Lower leg skin (tissue), 3 donors: ENCODE data around the gene KRTAP5-10.
"Not testable (repeated sequence)": the region's sequence is repeated elsewhere in the genome, so short reads cannot be mapped to it uniquely, and the experiment has no call there.

Experiments
- POLR2A ChIP-seq, 2 donors: fragments of 450-650 bp; IDR thresholded peaks; one replicate each; pipeline ENCODE4 v1.6.1; 2016 to 2017; ENCODE audit warnings: antibody characterized with exemption in 2 of 2, mild to moderate bottlenecking in 1 of 2, moderate library complexity in 1 of 2
- TF ChIP-seq, protein P1 (sequence below), 3 donors: fragments of 450-650 bp; IDR thresholded peaks; one replicate each; pipeline ENCODE4 v1.5.1; 2016; ENCODE audit warnings: antibody characterized with exemption in 3 of 3, mild to moderate bottlenecking in 3 of 3, moderate library complexity in 2 of 3

DNA sequence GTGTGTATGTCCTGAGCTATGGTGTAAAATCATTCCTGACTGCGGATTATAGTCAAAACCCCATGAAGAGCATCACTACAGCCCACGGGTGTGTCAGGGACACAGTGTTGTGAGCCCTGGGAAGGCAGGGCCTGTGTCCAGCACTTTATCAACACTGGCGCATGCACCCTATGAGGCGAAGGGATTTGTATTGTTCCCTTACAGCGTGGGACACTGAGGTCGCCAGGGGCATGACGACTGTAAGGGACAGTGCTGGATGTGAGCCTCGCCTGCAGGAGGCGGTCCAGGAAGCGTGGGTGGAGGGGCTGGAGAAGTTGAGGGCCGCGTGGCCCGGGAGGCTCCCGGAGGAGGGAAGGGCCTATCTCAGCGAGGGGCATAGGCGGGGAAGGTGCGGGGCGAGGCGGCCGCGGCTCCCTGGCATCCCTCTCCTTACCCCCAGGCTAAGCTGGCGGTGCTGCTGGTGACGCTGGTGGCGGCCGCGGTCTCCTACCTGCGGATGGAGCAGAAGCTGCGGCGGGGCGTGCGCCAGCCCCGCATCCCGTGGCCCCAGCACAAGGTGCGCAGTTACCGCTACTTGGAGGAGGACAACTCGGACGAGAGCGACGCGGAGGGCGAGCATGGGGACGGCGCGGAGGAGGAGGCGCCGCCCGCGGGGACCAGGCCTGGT, 41.6 kb downstream of the KRTAP5-10 start:
- TF ChIP-seq, protein P1, sequence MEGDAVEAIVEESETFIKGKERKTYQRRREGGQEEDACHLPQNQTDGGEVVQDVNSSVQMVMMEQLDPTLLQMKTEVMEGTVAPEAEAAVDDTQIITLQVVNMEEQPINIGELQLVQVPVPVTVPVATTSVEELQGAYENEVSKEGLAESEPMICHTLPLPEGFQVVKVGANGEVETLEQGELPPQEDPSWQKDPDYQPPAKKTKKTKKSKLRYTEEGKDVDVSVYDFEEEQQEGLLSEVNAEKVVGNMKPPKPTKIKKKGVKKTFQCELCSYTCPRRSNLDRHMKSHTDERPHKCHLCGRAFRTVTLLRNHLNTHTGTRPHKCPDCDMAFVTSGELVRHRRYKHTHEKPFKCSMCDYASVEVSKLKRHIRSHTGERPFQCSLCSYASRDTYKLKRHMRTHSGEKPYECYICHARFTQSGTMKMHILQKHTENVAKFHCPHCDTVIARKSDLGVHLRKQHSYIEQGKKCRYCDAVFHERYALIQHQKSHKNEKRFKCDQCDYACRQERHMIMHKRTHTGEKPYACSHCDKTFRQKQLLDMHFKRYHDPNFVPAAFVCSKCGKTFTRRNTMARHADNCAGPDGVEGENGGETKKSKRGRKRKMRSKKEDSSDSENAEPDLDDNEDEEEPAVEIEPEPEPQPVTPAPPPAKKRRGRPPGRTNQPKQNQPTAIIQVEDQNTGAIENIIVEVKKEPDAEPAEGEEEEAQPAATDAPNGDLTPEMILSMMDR (IDR thresholded peaks at IDR 0.05): not testable (repeated sequence)
- TF ChIP-seq POLR2A (IDR thresholded peaks at IDR 0.05): not testable (repeated sequence)
